SK-MEL-5 (cell line): ENCODE measurements around the gene ADM. TPM values are rescaled to one million over a fixed set of nuclear protein-coding genes. Genes with fewer than 3 reads are reported as not detected.

Source experiments
- DNase-seq: peaks from one replicate; pipeline ENCODE4 v3.0.0-alpha.2; 2016; ENCODE audit warnings: low read depth, low spot score
- in situ Hi-C: cut with HindIII; loops from 2 replicates; pipeline ENCODE4 v1.10.0; 2016; ENCODE audit warnings: low sequenced_read_pairs, high pct_unique_total_duplicates, low pct_unique_long_range_greater_than_20kb
- total RNA-seq: library from RNA; depleted of rRNA; stranded (reverse); fragments of >200 nt; shearing (Covaris generic); gene quantifications from 2 replicates; pipeline ENCODE4 v1.2.3, GENCODE V29; 2014

ADM gene
- total RNA-seq, 1 experiment from 2014 or later: 114 TPM

GRCh38 chr11:10305262-10305963 is 540 bp downstream of the ADM start:
- no peak for DNase-seq
- in situ Hi-C loops: no loop called here

- in situ Hi-C loops: no loop called here
- peak; percentile 28 for DNase-seq
These were observed 1.4 kb downstream of the ADM start for GRCh38 chr11:10305964-10306918.

GRCh38 chr11:10307022-10307399 is 2.1 kb downstream of the ADM start:
- no peak for DNase-seq
- in situ Hi-C loops: no loop called here

- peak; percentile 88 for DNase-seq
- in situ Hi-C loops: no loop called here
These were observed 2.7 kb downstream of the ADM start for GRCh38 chr11:10307400-10308200.

GRCh38 chr11:10308201-10308954 is 3.5 kb downstream of the ADM start:
- in situ Hi-C loops: no loop called here
- DNase-seq: peak; percentile 26

GRCh38 chr11:10309163-10310093 is 4.6 kb downstream of the ADM start:
- peak; percentile 99 for DNase-seq
- in situ Hi-C loops: no loop called here

GRCh38 chr11:10310301-10310841 is 5.5 kb downstream of the ADM start:
- DNase-seq: peak; percentile 47
- in situ Hi-C loops: no loop called here

- in situ Hi-C loops: no loop called here
- no peak for DNase-seq
These were observed 6.9 kb downstream of the ADM start for GRCh38 chr11:10311802-10312201.

- in situ Hi-C loops: no loop called here
These were observed 9.6 kb downstream of the ADM start for GRCh38 chr11:10314199-10315072.

GRCh38 chr11:10315083-10315482 is 10.2 kb downstream of the ADM start:
- DNase-seq: no peak
- in situ Hi-C loops: no loop called here

More at GRCh38 chr11:10314199-10315072, 9.6 kb downstream of the ADM start:
- peak; percentile 93 for DNase-seq

GRCh38 chr11:10317151-10317755 is 12.4 kb downstream of the ADM start:
- peak; percentile 28 for DNase-seq
- in situ Hi-C loops: no loop called here

GRCh38 chr11:10317776-10318526 is 13.1 kb downstream of the ADM start:
- DNase-seq: no peak
- in situ Hi-C loops: no loop called here

GRCh38 chr11:10318527-10318802 is 13.6 kb downstream of the ADM start:
- in situ Hi-C loops: no loop called here
- DNase-seq: no peak

- in situ Hi-C loops: no loop called here
- no peak for DNase-seq
These were observed 15.1 kb downstream of the ADM start for GRCh38 chr11:10319702-10320558.
